GM19239 (cell line): ENCODE results near the gene NOTCH1.

ENCODE experiments used
- DNase-seq: peaks from one replicate; pipeline ENCODE4 v3.0.0; 2011; ENCODE audit warnings: low spot score; ENCODE audit not compliant: insufficient read length
- FAIRE-seq: peaks from 2 replicates; lab custom pipeline; 2011; peaks lifted over from hg19 to GRCh38; lab: Jason Lieb, UNC

Gene NOTCH1

DNA sequence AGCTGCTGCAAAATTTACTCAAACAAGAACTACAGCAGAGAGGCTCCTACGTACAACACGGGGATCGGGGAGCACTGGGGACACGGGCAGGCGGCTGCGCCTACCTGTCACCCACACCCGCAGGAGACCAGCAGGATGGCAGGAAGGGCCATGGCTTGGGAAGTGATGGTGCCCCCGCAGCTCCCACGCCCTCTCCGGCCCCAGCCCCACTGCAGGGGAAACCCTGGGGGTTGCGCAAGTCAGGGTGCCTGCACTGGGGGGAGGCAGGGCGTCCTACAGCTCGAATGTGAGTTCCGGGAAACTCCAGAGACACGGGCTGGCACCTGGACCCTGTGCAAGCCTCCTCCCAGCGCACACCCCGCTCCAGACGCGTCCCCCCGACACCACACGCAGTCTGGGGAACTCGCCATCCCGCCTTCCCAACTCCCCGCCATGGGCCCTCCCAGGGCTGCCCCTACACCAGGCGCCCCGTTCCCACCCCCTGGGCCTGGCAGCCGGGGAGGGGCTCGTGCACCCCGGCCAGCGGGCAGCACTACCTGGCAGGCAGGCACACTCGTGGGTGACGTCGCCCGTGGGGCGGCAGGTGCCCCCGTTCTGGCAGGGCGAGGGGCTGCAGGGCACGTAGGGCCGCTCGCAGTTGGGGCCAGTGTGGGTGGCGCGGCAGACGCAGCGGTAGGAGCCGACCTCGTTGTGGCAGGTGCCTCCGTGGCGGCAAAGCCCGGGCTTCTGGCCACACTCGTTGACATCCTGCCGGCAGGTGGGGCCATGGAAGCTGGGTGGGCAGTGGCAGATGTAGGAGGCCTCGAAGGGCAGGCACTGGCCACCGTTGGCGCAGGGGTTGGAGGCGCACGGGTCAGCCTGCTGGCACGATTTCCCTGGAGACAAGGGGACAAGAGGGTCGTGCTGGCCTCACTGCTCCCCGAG lies 23.3 kb downstream of the NOTCH1 start:
- DNase-seq: no peak
- FAIRE-seq: no peak

DNA sequence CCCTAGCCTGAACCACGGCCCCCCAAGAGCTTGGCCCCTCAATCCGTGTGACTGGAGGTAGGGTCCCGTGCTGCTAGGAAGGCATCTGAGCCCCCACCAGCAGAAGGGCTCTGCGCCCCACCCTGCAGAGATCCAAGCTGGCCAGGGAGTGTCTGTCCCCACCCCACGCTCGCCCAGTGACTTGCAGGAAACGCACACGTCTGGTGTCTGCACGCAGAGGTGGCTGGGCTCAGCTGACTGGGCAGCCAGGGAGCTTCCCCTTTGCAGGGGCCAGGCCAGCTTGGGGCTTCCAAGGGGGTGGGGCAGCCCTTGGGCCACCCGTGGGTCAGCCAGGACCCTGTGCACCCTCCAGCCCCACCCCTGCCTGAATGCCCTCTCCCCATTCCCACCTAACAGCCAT lies 24.3 kb downstream of the NOTCH1 start:
- no peak for DNase-seq
- FAIRE-seq: no peak

DNA sequence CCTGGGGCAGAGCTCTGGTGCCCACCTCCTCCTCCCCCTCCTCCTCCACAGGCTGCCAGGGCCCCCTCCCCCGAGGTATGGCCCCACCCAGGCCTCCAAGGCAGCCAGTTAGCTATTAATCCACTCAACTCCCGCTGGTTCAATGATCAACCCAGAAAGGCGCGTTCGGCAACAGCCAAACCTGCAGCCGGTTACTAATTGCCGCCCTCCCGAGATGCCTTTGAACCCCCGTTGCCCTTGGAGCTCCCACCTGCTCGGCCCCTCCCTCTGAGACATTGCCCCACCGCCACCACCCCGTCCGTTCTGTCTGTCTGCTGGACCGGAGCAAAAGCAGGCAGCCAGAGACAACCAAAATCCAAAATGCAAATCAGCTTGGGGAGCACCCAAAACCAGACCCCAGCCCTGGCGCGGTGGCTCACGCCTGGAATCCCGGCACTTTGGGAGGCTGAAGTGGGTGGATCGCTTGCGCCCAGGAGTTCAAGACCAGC lies 25.8 kb downstream of the NOTCH1 start:
- FAIRE-seq: no peak
- no peak for DNase-seq

DNA sequence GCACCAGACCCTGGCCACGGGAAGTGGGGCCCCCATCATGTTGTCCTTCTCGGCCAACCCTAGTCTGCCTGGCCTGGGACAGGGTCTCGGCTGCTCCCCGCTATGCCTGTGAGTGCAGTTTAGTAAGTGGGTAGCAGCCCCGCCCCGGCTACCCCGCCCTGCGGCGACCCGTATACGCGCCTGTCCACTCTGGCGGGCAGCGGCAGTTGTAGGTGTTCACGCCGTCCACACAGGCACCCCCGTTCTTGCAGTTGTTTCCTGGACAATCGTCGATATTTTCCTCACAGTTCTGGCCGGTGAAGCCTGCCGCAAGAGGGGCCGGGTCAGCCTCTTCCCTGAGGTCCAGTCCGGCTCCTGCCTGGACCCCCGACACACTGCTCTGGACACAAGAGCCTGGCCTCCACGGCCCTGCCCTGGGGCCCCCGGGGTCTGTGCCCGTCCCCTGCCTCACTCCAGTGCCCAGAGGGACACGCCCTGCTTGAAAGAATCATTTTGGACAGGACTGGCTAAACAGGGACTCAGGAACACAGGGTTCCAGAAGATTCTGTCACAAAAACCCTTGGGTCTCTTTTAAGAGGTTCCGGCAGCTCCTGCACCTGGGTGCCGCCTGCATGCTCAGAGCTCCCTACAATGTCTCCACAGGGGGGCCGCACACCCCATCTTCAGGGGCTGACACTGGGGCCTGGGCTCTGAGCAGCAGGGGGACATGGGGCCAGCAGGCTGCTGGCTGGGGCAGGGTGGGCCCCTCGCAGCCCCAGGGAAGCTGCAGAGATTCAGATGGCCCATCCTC lies 26.4 kb downstream of the NOTCH1 start:
- FAIRE-seq: no peak
- DNase-seq: no peak

DNA sequence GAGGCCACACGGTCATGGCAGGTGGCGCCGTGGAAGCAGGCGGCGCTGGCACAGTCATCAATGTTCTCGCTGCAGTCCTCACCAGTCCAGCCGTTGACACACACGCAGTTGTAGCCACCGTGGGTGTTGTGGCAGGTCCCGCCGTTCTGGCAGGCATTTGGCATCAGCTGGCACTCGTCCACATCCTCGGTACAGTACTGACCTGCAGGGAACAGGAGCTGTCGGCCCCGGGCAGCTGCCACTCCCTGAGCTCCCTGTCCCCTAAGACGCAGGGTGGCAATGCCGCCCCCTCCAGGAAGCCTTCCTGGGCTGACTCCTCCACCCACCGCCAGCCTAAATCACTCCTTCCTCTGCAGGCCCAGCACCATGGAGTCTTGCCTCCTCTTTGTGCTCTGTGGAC lies 27.2 kb downstream of the NOTCH1 start:
- DNase-seq: no peak
- FAIRE-seq: no peak

DNA sequence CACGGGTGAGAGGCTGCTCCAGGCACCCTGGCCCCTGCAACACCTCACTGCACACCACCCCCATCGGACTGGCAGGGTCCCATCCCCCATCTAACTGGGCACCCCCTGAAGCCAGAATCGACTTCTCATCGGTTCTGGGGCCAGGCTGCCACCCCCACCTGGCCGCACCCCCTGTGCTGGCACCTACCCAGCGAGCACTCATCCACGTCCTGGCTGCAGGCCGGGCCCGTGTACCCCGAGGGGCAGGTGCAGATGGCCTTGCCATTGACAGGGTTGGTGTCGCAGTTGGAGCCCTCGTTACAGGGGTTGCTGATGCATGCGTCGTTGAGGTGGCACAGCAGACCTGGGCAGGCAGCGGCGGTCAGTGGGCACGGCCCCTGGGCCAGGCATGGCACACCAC lies 27.9 kb downstream of the NOTCH1 start:
- FAIRE-seq: no peak
- no peak for DNase-seq

DNA sequence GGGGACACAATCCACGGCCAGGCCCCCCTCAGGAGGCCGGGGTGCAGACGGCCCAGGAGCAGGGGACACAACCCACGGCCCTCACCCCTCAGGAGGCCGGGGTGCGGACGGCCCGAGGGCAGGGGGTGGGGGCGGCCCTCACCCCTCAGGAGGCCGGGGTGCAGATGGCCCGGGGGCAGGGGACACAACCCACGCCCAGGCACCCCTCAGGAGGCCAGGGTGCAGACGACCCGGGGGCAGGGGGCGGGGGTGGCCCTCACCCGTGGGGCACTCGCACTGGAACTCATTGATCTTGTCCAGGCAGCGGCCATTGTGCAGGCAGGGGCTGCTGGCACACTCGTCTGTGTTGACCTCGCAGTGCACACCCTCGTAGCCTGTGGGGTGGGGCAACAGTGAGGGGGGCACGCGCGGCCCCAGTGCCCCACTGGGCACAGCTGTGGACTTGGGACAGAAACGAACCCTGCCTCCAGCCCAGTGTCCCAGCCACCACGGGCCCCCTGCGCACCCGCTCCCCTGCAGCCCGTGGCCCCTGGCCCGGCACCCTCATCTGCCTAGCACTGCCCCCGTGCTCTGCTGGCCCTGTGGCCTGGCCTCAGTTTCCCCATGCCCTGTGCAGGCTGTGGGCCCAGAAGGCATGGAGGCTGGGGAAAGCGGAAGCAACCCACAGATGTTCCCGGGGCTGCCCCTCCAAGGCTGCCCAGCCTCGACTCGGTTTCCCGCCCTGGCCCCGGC lies 28.7 kb downstream of the NOTCH1 start:
- FAIRE-seq (no peak), DNase-seq (no peak)

DNA sequence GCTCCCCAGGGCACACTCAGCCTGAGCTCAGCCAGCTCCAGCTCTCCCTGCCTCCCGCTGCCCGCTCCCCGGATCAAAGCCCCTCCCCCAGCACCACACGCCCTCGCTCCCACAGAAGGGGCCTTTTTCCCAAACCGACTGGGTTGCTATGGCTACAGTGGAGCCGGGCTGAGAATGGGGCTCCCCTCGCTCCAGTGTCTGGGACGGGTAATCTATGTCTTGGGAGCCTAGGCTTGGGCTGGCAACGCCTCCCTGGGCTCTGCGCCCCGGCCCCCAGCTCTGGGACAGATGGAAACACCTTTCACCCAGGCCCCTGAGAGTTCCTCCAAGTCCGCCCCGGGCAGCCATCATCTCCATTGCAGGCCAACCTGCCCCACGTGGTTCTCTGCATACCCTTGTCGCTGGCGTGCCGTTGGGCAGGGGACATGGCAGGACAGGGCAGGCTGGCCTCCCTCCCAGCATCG lies 29.6 kb downstream of the NOTCH1 start:
- DNase-seq (no peak), FAIRE-seq (no peak)

DNA sequence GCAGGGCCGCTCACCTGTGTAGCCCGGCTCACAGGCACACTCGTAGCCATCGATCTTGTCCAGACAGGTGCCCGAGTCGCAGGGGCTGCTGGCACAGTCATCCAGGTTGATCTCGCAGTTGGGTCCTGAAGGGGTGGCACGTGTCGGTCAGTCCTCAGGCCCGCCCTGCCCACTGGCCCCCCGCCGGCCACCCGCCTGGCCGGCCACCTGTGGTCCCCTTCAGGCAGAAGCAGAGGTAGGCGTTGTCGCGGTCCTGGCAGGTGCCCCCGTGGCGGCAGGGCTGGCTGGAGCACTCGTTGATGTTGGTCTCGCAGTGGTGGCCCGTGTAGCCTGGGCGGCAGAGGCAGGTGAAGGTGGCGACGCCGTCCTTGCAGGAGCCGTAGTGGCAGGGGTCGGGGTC lies 30.6 kb downstream of the NOTCH1 start:
- FAIRE-seq: no peak
- DNase-seq: no peak

DNA sequence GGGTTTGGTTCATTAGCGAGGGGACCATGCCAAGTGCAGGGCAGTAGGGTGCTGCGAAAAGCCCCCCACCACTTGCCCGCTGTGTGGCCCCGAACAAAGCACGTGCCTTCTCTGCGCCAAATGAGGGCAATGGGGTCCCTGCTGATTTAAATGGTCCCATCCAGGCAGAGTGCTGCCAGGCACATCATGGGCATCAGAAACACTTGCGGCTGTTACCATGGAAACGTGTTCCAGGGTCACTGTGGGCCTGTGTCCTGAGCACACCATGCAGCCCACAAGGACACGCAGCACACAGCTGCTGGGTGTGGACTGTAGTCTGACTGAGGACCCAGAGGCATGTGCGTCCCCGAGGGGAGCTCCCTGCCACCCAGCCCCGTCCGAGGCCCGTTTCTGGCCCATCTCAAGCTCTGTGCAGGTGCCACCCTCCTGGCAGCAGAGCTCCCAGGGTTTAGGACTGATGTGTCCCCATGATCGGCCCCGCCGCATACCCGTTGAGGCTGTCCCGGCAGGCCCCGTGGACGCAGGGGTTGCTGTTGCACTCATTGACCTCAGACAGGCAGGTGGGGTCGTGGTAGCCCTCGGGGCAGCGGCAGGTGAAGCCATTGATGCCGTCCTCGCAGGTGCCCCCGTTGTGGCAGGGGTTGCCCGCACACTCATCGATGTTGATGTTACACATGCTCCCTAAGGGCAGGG lies 31.7 kb downstream of the NOTCH1 start:
- DNase-seq (no peak), FAIRE-seq (no peak)

DNA sequence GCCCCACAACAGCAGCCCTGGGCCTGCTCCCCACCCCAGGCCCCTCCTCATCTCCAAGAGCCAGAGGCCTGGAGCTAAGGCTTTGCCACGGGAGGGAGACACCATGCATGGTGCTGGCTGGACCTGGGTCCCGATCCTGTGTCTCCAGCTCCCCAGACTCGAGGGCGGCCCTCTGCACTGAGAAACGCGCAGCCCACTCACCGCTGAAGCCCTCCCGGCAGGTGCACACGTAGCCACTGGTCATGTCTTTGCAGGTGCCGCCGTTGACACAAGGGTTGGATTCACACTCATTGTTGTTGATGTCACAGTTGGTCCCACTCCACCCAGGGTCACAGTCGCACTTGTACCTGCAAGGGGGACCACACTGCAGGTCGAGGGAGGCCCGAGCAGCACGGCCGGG lies 32.7 kb downstream of the NOTCH1 start:
- DNase-seq (no peak), FAIRE-seq (no peak)

DNA sequence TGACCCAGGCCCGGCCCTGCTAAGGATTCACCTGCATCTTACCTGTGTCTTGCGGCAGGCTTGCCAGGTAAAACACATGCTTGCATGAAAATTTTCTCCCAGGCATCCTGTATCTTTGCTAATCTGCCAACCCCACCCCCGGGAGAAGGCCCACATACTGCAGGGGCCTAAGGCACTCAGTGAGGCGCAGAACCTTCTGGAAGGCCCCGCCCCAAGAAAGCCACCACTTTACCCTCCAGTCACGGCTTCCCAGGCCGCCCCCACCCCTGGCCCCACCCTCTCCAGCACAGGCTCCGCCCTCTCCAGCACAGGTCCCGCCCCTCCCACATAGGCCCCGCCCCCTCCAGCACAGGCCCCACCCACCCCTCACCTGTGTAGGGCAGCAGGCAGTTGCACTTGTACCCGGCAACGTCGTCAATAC lies 33.2 kb downstream of the NOTCH1 start:
- DNase-seq (no peak), FAIRE-seq (no peak)

DNA sequence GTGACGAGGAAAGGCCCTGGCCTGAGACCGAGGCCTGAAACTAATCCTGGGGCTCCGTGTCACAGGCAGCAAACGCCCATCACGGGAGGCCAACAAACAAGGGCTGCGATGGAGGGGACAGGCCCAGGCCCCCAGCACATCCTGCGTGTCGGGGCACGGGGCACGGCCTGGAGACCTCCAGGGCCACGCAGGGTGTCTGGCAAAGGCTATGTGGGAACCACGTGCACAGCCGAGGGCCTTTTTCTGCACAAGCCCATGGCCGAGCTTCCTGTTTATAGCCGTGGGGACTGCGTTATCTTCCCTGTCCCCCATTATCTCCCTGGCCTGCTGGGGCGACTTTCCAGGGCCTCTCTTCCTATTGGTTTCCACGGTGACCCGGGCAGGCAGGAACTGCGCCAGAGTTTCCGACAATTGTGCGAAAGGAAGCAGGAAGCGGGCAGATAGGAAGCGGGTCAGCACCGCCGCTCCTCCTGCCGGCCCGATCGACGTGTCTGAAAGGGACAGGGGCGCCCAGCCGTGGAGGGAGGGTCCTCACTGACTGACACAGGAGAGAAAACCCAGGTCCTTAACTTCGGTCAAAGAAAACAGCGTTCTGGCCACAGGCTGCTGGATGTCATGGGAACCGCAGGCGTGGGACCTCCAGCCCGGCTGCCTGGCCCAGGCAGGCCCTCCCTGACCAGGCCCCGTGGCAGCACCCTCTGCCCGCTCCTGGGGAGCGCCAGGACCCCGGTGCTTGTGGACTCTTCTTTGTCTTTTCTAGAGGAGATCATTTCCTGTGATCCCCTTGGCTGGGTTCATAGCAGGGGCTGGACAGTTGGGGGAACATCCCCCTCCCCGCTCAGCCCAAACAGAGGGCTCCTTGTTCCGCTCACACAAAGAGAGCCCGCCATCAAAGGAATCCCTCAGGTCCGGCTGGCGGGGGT lies 33.9 kb downstream of the NOTCH1 start:
- FAIRE-seq: no peak

DNA sequence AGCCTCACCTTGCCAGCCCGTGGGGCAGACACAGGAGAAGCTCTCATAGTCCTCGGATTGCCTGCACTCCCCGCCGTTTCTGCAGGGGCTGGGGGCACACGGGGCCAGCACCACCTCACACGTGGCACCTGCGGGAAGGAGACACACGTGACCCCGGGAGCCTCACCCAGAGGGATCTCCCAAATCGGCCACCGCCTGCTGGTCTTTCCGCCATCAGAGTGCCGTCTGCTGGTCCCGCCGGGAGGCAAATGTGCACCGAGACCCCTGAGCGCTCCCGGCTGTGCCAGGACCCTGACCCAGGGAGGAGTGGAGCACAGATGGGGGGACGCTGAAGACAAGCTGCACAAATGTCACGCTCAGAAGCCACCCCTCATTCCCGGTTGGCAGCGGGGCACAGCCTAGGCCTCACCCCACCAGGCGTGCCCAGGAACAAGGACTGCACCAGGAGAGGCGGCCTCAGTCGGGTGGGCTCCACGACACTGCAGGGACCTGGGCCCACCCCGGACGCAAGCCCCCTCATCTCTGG lies 34.6 kb downstream of the NOTCH1 start:
- no peak for FAIRE-seq
- no peak for DNase-seq

More for the DNA sequence above, 33.9 kb downstream of the NOTCH1 start:
- DNase-seq: no peak

DNA sequence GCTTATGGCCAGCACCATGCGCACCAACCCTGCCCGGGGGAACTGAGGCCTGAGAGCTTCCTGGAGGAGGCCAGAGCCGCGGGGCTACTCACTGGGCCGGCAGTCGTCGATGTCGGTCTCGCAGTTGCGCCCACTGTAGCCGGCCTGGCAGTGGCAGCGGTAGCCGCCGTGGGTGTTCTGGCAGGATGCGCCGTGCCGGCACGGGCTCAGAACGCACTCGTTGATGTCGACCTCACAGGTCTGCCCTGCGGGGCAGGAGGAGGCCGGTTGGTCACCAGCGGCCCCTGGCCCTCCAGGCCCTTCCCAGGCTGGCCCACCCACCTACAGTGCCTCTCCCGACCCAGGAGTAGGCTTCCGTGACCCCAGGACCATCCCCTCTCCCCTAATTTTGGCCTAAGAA lies 35.3 kb downstream of the NOTCH1 start:
- FAIRE-seq: no peak

DNA sequence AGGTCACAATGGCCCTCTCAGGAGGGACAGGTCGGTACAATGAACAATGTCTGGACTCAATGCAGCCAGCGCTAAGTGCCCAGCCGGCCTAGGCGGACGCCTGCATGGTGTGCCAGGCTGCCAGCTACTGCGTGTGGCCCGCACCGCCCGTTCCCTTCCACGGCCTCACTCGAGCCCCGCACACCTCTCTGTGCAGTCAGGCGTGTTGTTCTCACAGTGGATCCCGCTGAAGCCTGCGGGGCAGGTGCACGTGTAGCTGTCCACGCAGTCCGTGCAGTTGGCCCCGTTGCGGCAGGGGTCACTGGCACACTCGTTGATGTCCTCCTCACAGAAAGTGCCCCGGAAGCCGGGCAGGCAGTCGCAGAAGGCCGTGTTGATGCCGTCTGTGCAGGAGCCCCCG lies 36.3 kb downstream of the NOTCH1 start:
- DNase-seq (no peak), FAIRE-seq (no peak)

More for the DNA sequence above, 35.3 kb downstream of the NOTCH1 start:
- no peak for DNase-seq

DNA sequence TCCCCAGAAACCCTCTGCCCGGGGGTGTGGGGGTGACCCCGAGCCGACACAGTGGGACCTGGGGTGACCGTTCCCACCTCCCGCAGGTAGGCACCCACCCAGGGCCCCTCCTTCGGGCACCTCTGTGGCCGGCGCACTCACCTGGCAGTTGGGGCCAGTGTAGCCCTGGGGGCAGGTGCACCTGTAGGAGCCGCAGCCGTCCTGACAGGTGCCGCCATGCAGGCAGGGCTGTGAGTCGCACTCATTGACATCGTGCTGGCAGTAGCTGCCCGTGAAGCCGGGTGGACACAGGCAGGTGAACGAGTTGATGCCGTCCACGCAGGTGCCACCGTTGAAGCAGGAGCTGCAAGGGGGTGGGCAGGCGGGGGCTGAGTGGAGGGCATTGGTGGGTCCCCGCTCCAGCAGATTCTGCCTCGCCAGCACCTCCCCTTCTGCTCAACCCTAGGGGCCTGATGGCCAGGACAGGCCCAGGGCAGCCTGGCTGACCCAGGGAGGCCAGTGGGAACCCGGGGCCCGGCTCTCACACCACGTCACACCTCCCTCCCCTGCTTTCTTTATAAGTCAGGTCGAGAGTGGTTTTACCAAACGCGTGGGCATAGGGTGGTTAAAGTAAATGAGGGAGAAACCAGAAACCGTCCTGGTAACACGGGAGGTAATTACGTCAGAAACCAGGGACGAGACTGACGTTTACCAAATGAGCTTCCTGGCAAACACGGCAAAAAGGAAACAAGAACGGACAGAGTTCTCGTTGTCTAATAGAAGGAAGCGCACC lies 36.9 kb downstream of the NOTCH1 start:
- FAIRE-seq (no peak), DNase-seq (no peak)

DNA sequence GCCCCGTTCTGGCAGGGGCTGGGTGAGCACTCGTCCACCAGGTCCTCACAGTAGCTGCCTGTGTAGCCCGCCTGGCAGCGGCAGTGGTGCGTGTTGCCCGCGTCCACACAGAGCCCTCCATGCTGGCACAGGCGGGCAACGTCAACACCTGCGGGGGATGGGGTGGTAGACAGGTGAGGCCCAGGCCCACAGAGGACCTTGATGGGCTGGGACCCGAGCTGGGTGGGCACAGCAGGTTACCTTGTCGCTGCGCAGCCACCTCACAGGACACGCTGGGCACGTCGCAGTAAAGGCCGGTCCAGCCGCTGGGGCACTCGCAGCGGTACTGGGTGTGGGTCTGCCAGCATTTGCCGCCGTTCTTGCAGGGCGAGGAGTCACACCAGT lies 37.9 kb downstream of the NOTCH1 start:
- no peak for DNase-seq
- FAIRE-seq: no peak
